Measurements from ENCODE around the gene FAM168B. TPM values are rescaled to one million over a fixed set of nuclear protein-coding genes. Genes with fewer than 3 reads are reported as not detected.
A peak's percentile ranks its signal among the peaks of the same experiment; 100 is the strongest.

The FAM168B gene
- total and polyA plus RNA-seq, 2 of the 13 experiments (the other 11 are each of a cell fraction or from before 2014, with no cell fraction given) = 64.5 to 113 TPM

DNA sequence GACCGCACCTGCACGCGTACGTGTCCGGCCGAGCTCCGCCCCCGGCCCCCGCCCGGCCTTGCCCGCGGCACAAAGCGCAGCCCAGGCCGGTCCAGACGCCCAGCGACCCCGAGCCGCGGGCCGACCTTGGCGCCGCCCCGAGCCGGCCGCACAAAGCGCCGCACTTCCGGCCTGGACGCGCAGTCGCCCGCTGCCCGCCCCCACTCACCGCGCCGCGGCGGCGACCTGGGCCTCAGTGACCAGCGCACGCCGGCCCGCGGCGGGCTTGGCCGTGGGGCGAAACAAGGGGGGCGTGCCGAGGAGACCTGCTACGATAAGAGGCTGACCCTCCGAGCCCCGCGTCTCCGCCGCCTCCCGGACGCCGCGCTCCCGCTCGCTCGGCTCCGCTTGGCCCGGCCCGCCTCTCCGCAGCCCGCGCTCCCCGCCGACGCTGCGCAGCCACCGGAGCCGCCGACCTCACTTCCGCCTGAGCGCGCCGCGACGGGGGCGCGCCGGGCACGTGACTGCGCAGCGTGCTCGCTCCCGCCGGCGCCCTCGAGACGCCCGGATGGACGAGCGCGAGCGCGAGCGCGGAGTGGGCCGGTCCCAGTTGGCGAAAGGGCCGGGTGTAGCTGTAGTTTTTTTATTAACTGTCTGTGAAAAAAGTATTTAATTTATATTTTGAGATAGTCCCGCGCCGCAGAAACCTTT, at the start of gene FAM168B (continued):
- TF ChIP-seq, protein P1, sequence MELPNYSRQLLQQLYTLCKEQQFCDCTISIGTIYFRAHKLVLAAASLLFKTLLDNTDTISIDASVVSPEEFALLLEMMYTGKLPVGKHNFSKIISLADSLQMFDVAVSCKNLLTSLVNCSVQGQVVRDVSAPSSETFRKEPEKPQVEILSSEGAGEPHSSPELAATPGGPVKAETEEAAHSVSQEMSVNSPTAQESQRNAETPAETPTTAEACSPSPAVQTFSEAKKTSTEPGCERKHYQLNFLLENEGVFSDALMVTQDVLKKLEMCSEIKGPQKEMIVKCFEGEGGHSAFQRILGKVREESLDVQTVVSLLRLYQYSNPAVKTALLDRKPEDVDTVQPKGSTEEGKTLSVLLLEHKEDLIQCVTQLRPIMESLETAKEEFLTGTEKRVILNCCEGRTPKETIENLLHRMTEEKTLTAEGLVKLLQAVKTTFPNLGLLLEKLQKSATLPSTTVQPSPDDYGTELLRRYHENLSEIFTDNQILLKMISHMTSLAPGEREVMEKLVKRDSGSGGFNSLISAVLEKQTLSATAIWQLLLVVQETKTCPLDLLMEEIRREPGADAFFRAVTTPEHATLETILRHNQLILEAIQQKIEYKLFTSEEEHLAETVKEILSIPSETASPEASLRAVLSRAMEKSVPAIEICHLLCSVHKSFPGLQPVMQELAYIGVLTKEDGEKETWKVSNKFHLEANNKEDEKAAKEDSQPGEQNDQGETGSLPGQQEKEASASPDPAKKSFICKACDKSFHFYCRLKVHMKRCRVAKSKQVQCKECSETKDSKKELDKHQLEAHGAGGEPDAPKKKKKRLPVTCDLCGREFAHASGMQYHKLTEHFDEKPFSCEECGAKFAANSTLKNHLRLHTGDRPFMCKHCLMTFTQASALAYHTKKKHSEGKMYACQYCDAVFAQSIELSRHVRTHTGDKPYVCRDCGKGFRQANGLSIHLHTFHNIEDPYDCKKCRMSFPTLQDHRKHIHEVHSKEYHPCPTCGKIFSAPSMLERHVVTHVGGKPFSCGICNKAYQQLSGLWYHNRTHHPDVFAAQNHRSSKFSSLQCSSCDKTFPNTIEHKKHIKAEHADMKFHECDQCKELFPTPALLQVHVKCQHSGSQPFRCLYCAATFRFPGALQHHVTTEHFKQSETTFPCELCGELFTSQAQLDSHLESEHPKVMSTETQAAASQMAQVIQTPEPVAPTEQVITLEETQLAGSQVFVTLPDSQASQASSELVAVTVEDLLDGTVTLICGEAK (IDR thresholded peaks at IDR 0.05) = no peak
- TF ChIP-seq, protein P1 (CRISPR knock-in tag; IDR thresholded peaks at IDR 0.05) = no peak; the same call in 1 of the 2 replicates
- TF ChIP-seq TEAD3 (CRISPR knock-in tag; optimal IDR thresholded peaks at IDR 0.05; ENCODE audit: borderline replicate concordance) (no peak), PPARG (CRISPR knock-in tag; conservative IDR thresholded peaks at IDR 0.05) (0 out of 2 replicates have a peak, but pooled peaks have one; percentile 22), GMEB1 (CRISPR knock-in tag; IDR thresholded peaks at IDR 0.05; ENCODE audit: borderline replicate concordance) (peak; percentile 97), TAF1 (CRISPR knock-in tag; IDR thresholded peaks at IDR 0.05) (peak; percentile 65; the same call in 1 of the 2 replicates), ZIK1 (CRISPR knock-in tag; IDR thresholded peaks at IDR 0.05; ENCODE audit: borderline replicate concordance, low read depth) (0 out of 2 replicates have a peak, but pooled peaks have one; percentile 61), YEATS4 (CRISPR knock-in tag; IDR thresholded peaks at IDR 0.05; ENCODE audit: borderline replicate concordance) (peak; percentile 99), LCORL (IDR thresholded peaks at IDR 0.05) (no peak), LCORL (CRISPR knock-in tag; IDR thresholded peaks at IDR 0.05) (no peak), TARDBP (CRISPR knock-in tag; IDR thresholded peaks at IDR 0.05) (peak; percentile 17; the same call in 1 of the 2 replicates), ZNF530 (CRISPR knock-in tag; IDR thresholded peaks at IDR 0.05; ENCODE audit: low read depth) (no peak), MED13 (CRISPR knock-in tag; IDR thresholded peaks at IDR 0.05) (peak; percentile 9; the same call in 1 of the 2 replicates), ZEB1 (IDR thresholded peaks at IDR 0.05; ENCODE audit: insufficient replicate concordance, low read depth) (peak; percentile 3)
- TF ChIP-seq, protein P2, sequence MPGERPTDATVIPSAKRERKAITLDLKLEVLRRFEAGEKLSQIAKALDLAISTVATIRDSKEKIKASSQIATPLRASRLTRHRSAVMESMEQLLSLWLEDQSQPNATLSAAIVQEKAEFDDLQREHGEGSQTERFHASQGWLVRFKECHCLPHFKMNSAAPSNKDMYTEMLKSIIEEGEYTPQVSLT (CRISPR knock-in tag; IDR thresholded peaks at IDR 0.05; ENCODE audit: borderline replicate concordance, low read depth) = no peak

All from HepG2 (cell line).